ENCODE results near the gene CEACAM5. TPM values are rescaled to one million over a fixed set of nuclear protein-coding genes. Genes with fewer than 3 reads are reported as not detected.
"Not testable (repeated sequence)": the region's sequence is repeated elsewhere in the genome, so short reads cannot be mapped to it uniquely, and the experiment has no call there.

Gene CEACAM5
- total and polyA plus RNA-seq, 3 donors from 2014 or later, result 0.24 to 0.50 (median 0.33) TPM

- Histone ChIP-seq H3K4me3 (no peak overlapping the region), H3K27me3 (no peaks in the 10 kb centered on the region), H3K9me3 (no peaks in the 10 kb centered on the region), H3K4me1 (no peaks in the 10 kb centered on the region), H3K27ac (no peak overlapping the region), H3K36me3 (ENCODE audit: low read depth, missing control alignments) (no peaks in the 10 kb centered on the region)
- no peak for TF ChIP-seq CTCF (IDR thresholded peaks at IDR 0.05)
- no peak for TF ChIP-seq POLR2A (IDR thresholded peaks at IDR 0.05)
- WGBS, 2 donors, result 66% methylated on average over 5 of the region's 5 CpGs; no CpG with 5 or more reads in 1 of the 2 donors
- DNase-seq, result no peak
- intact Hi-C loops (cut with DNase I; ENCODE audit: low total_unique reads), result no loop called here
Observed at GRCh38 chr19:41707502-41707812, 969 bp upstream of the CEACAM5 start.

GRCh38 chr19:41707871-41708371 is 505 bp upstream of the CEACAM5 start:
- no peaks in the 10 kb centered on the region for H3K36me3 ChIP-seq (ENCODE audit: low read depth, missing control alignments)
- no peaks in the 10 kb centered on the region for H3K4me1 ChIP-seq
- intact Hi-C loops (cut with DNase I; ENCODE audit: low total_unique reads), result no loop called here
- WGBS, 2 donors, result 79 to 100% methylated on average over 3 to 5 of the region's 5 CpGs
- H3K4me3 ChIP-seq, result no peak overlapping the region
- TF ChIP-seq CTCF (IDR thresholded peaks at IDR 0.05) (no peak), POLR2A (IDR thresholded peaks at IDR 0.05) (no peak)
- H3K9me3 ChIP-seq, result no peaks in the 10 kb centered on the region
- H3K27me3 ChIP-seq, result no peaks in the 10 kb centered on the region
- DNase-seq, result no peak
- no peak overlapping the region for H3K27ac ChIP-seq

GRCh38 chr19:41709516-41709915 is 1.1 kb downstream of the CEACAM5 start:
- H3K27ac ChIP-seq; H3K27me3 ChIP-seq; H3K4me1 ChIP-seq; intact Hi-C loops (cut with DNase I; ENCODE audit: low total_unique reads); H3K9me3 ChIP-seq; H3K36me3 ChIP-seq (ENCODE audit: low read depth, missing control alignments); H3K4me3 ChIP-seq; DNase-seq: not testable (repeated sequence)
- WGBS, 2 donors, result 86% methylated on average over 8 of the region's 8 CpGs

GRCh38 chr19:41709951-41710645 is 1.7 kb downstream of the CEACAM5 start:
- H3K4me3 ChIP-seq, result no peak overlapping the region
- no peaks in the 10 kb centered on the region for H3K36me3 ChIP-seq (ENCODE audit: low read depth, missing control alignments)
- H3K9me3 ChIP-seq, result no peaks in the 10 kb centered on the region
- 90 to 92% methylated on average over 8 of the region's 8 CpGs for WGBS, 2 donors
- H3K4me1 ChIP-seq, result no peaks in the 10 kb centered on the region
- no peak for DNase-seq
- H3K27me3 ChIP-seq, result no peaks in the 10 kb centered on the region
- intact Hi-C loops (cut with DNase I; ENCODE audit: low total_unique reads), result no loop called here
- no peak overlapping the region for H3K27ac ChIP-seq
- no peak for TF ChIP-seq CTCF (IDR thresholded peaks at IDR 0.05)
- TF ChIP-seq POLR2A (IDR thresholded peaks at IDR 0.05), result no peak

- DNase-seq, result no peak
- no peaks in the 10 kb centered on the region for H3K36me3 ChIP-seq (ENCODE audit: low read depth, missing control alignments)
- intact Hi-C loops (cut with DNase I; ENCODE audit: low total_unique reads), result no loop called here
- H3K4me3 ChIP-seq, result no peak overlapping the region
- H3K27ac ChIP-seq, result no peak overlapping the region
- no peaks in the 10 kb centered on the region for H3K9me3 ChIP-seq
- no peaks in the 10 kb centered on the region for H3K4me1 ChIP-seq
- H3K27me3 ChIP-seq, result no peaks in the 10 kb centered on the region
- TF ChIP-seq CTCF (IDR thresholded peaks at IDR 0.05), result no peak
- TF ChIP-seq POLR2A (IDR thresholded peaks at IDR 0.05), result no peak
- 79 to 80% methylated on average over 13 of the region's 13 CpGs for WGBS, 2 donors
Observed at GRCh38 chr19:41711376-41712261, 3.2 kb downstream of the CEACAM5 start.

Measured in testis (tissue), 3 donors.